MM.1S (cell line): ENCODE data around the gene PIK3R2.

Source experiments
- DNase-seq: peaks from one replicate; pipeline ENCODE4 v3.0.0-alpha.2; 2015
- H2AFZ ChIP-seq: fragments of 300-600 bp; sonication (generic); 2 replicates; pipeline ENCODE4 v1.6.0; 2016; ENCODE audit warnings: antibody characterized with exemption, low read length
- H3F3A ChIP-seq: fragments of 300-600 bp; sonication (generic); 2 replicates; pipeline ENCODE4 v1.6.1; 2016; ENCODE audit warnings: mild to moderate bottlenecking, antibody characterized with exemption, low read length, moderate library complexity, mixed read lengths; ENCODE audit not compliant: insufficient read depth
- H3K27ac ChIP-seq: fragments of 300-600 bp; sonication (generic); 2 replicates; pipeline ENCODE4 v1.5.1; 2016; ENCODE audit warnings: mild to moderate bottlenecking, low read length
- H3K27me3 ChIP-seq: fragments of 300-600 bp; sonication (generic); replicated peaks from 2 replicates; pipeline ENCODE4 v1.6.0; 2016; ENCODE audit warnings: low read length; ENCODE audit not compliant: insufficient read depth
- H3K36me3 ChIP-seq: fragments of 300-600 bp; sonication (generic); replicated peaks from 2 replicates; pipeline ENCODE4 v1.6.1; 2016; ENCODE audit warnings: mild to moderate bottlenecking, low read length, mixed read lengths; ENCODE audit not compliant: insufficient read depth
- H3K4me1 ChIP-seq: fragments of 300-600 bp; sonication (generic); 2 replicates; pipeline ENCODE4 v1.6.1; 2016; ENCODE audit warnings: low read length, mixed read lengths
- H3K4me2 ChIP-seq: fragments of 300-600 bp; sonication (generic); 2 replicates; pipeline ENCODE4 v1.6.0; 2016; ENCODE audit warnings: low read depth, low read length
- H3K4me3 ChIP-seq: fragments of 300-600 bp; sonication (generic); 2 replicates; pipeline ENCODE4 v1.5.1; 2016; ENCODE audit warnings: low read length, mixed read lengths
- H3K79me2 ChIP-seq: fragments of 300-600 bp; sonication (generic); 2 replicates; pipeline ENCODE4 v1.6.1; 2016; ENCODE audit warnings: mixed run types, low read length, mixed read lengths
- H3K9ac ChIP-seq: fragments of 300-600 bp; sonication (generic); 2 replicates; pipeline ENCODE4 v1.6.1; 2016; ENCODE audit warnings: low read length, mixed read lengths
- H3K9me2 ChIP-seq: fragments of 300-600 bp; sonication (generic); replicated peaks from 2 replicates; pipeline ENCODE4 v1.6.1; 2016; ENCODE audit warnings: mild to moderate bottlenecking, low read length, mixed read lengths; ENCODE audit not compliant: insufficient read depth
- H3K9me3 ChIP-seq: fragments of 300-600 bp; sonication (generic); replicated peaks from 2 replicates; pipeline ENCODE4 v1.6.1; 2016; ENCODE audit warnings: mild to moderate bottlenecking, low read length, mixed read lengths; ENCODE audit not compliant: insufficient read depth
- H4K20me1 ChIP-seq: fragments of 300-600 bp; sonication (generic); 2 replicates; pipeline ENCODE4 v1.6.1; 2016; ENCODE audit warnings: mild to moderate bottlenecking, low read length, moderate library complexity, mixed read lengths; ENCODE audit not compliant: insufficient read depth
- CTCF ChIP-seq: fragments of 300-600 bp; sonication (generic); IDR thresholded peaks from 2 replicates; pipeline ENCODE4 v1.5.1; 2016; ENCODE audit warnings: antibody characterized with exemption, low read length, mixed read lengths
- EZH2 ChIP-seq: fragments of 300-600 bp; sonication (generic); optimal IDR thresholded peaks from 2 replicates; pipeline ENCODE3; 2017; ENCODE audit warnings: low read depth, mild to moderate bottlenecking, antibody characterized with exemption, low read length, mixed read lengths
- EZH2phosphoT487 ChIP-seq: fragments of 300-600 bp; sonication (generic); IDR thresholded peaks from 2 replicates; pipeline ENCODE4 v1.6.1; 2018; ENCODE audit warnings: antibody characterized with exemption, low read length

Gene PIK3R2

GRCh38 chr19:18214779-18215433, 61.9 kb downstream of the PIK3R2 start:
- no peak overlapping the region for H3K4me2 ChIP-seq
- DNase-seq = no peak

GRCh38 chr19:18216789-18217188, 63.8 kb downstream of the PIK3R2 start:
- H4K20me1 ChIP-seq = no peaks in the 10 kb centered on the region
- no peak overlapping the region for H2AFZ ChIP-seq
- no peaks in the 10 kb centered on the region for H3K36me3 ChIP-seq
- no peaks in the 10 kb centered on the region for H3K79me2 ChIP-seq
- peaks cover 78% of the 10 kb centered on the region for H3K27me3 ChIP-seq
- H3F3A ChIP-seq = no peaks in the 10 kb centered on the region
- no peak overlapping the region for H3K9ac ChIP-seq
- no peak overlapping the region for H3K4me3 ChIP-seq
- no peak for DNase-seq
- TF ChIP-seq CTCF (no peak), EZH2phosphoT487 (no peak), EZH2 (no peak)
- H3K4me1 ChIP-seq = no peaks in the 10 kb centered on the region
- no peak overlapping the region for H3K4me2 ChIP-seq
- no peaks in the 10 kb centered on the region for H3K9me2 ChIP-seq
- H3K27ac ChIP-seq = no peak overlapping the region
- no peaks in the 10 kb centered on the region for H3K9me3 ChIP-seq

More at GRCh38 chr19:18214779-18215433, 61.9 kb downstream of the PIK3R2 start:
- Histone ChIP-seq H3K36me3 (no peaks in the 10 kb centered on the region), H3F3A (no peaks in the 10 kb centered on the region), H3K9me3 (no peaks in the 10 kb centered on the region), H3K4me3 (no peak overlapping the region), H4K20me1 (no peaks in the 10 kb centered on the region), H3K9me2 (no peaks in the 10 kb centered on the region), H3K4me1 (no peaks in the 10 kb centered on the region), H3K79me2 (no peaks in the 10 kb centered on the region), H3K9ac (no peak overlapping the region), H3K27me3 (peaks cover 82% of the 10 kb centered on the region), H2AFZ (no peak overlapping the region), H3K27ac (no peak overlapping the region)
- TF ChIP-seq EZH2phosphoT487 = no peak
- TF ChIP-seq EZH2 = no peak
- no peak for TF ChIP-seq CTCF

- no peaks in the 10 kb centered on the region for H4K20me1 ChIP-seq
- no peaks in the 10 kb centered on the region for H3K36me3 ChIP-seq
- no peaks in the 10 kb centered on the region for H3K79me2 ChIP-seq
- H3K4me1 ChIP-seq = no peaks in the 10 kb centered on the region
- H3K4me2 ChIP-seq = no peak overlapping the region
- H3K9me2 ChIP-seq = no peaks in the 10 kb centered on the region
- H3K27me3 ChIP-seq = peaks cover 77% of the 10 kb centered on the region
- no peak overlapping the region for H3K9ac ChIP-seq
- no peak overlapping the region for H2AFZ ChIP-seq
- DNase-seq = no peak
- H3K9me3 ChIP-seq = no peaks in the 10 kb centered on the region
- TF ChIP-seq CTCF = no peak
- no peak for TF ChIP-seq EZH2phosphoT487
- no peak for TF ChIP-seq EZH2
- H3K4me3 ChIP-seq = no peak overlapping the region
- no peak overlapping the region for H3K27ac ChIP-seq
- no peaks in the 10 kb centered on the region for H3F3A ChIP-seq
These were observed 65.2 kb downstream of the PIK3R2 start for GRCh38 chr19:18218159-18218558.
